NCI-H2081 treated with DMSO at 0.1 percent for 48 hours (cell line): ENCODE data around the gene WWOX.

ENCODE experiments used
- DNase-seq: peaks from one replicate; lab custom pipeline; 2025; lab: John Stamatoyannopoulos, UW

The WWOX gene

DNA sequence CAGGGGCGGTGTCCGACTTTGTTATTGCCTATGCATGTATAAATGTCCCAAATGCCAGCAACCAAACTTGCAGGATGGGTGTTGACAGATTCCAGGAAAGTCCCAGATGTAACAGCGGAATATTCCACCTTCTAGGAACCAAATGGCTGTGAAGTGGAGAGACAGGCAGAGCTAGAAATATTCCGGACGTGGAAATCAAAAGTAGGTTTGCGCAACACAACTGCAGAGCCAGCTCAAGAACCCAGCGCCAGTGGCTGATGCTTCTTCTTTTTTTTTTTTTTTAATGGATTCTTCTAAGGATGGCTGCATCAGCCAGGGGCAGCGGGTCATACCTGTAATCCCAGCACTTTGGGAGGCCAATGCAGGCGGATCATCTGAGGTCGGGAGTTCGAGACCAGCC lies 899.4 kb downstream of the WWOX start:
- no peak for DNase-seq

DNA sequence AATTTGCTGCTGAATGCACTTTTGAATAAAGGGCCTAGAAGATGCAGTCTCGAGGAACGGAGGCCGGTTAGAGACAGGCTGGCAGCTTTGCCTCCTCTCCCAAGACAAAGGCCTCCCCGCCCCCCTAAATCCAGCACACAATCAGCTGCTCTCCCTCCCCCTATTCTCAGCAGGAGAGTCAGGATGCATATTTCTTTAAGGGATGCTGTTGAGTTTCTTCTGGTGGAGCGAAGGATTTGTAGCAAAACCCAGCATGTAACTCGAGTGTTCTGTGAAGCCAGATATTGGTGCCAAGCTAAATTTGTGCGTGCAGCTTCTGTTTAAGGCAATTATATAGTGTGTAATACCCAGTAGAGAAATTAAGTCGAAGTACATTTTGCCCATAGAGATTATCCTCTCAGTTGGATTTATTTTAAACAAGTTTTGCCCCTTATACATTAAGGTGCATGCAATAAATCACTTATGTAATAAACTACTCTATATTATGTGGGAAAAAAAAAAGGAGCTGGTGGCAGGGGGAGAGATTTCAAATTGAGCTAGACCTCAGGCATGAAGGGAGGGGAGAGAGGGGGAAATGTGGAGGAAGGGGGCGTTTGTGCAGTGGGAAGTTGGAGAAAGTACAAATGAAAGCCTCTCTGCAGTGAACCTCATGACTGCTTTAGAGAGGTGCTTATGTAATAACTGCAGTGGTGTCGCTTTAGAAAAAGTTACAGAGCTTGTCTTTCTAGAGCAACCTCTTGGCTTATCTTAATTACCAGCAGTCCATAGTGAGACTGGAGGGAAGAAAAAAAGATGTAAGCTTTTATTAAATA lies 901.9 kb downstream of the WWOX start:
- no peak for DNase-seq

GRCh38 chr16:79003026-79003609 lies 903.7 kb downstream of the WWOX start:
- DNase-seq, result no peak

DNA sequence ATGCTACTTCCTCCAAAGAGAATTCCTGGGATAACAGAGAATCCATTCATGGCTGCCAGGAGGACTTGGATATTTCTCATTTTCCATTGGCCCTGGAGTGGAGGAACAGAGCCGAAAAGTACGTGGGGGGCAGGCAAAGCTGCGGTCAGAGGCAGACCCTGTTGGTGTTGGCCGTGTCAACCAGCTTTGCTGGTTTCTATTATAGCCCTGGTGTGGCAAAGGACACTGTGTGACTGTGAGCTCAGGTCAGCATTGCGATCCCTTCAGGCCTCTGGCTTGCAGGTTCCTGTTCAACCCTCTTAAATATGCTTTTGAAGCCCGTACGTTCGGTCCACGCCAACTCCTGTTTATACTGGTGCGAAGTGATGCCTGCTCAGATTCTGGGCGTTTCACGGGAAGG lies 904.9 kb downstream of the WWOX start:
- DNase-seq, result no peak

GRCh38 chr16:79005096-79005495 lies 905.6 kb downstream of the WWOX start:
- DNase-seq, result no peak

- DNase-seq, result no peak
These were observed 906.8 kb downstream of the WWOX start for GRCh38 chr16:79006206-79006605.

DNA sequence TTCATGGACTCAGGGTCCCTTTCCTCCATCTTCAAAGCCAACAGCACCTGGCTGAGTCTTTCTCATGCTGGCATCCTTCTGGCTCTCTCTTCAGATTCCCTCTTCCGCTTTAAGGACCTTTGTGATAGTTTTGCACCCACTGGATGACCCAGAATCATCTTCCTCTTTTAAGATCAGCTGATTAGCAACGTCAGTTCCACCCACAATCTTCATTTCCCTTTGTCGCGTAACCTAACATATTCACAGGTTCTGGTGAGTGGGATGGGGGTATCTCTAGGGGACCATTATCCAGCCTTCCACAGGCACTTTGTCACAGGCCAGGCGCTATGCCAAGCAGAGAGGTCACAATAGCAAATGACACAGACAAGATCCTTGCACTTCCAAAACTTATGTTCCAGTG lies 907.3 kb downstream of the WWOX start:
- DNase-seq, result no peak

- DNase-seq, result no peak
These were observed 908.2 kb downstream of the WWOX start for GRCh38 chr16:79007614-79008013.

DNA sequence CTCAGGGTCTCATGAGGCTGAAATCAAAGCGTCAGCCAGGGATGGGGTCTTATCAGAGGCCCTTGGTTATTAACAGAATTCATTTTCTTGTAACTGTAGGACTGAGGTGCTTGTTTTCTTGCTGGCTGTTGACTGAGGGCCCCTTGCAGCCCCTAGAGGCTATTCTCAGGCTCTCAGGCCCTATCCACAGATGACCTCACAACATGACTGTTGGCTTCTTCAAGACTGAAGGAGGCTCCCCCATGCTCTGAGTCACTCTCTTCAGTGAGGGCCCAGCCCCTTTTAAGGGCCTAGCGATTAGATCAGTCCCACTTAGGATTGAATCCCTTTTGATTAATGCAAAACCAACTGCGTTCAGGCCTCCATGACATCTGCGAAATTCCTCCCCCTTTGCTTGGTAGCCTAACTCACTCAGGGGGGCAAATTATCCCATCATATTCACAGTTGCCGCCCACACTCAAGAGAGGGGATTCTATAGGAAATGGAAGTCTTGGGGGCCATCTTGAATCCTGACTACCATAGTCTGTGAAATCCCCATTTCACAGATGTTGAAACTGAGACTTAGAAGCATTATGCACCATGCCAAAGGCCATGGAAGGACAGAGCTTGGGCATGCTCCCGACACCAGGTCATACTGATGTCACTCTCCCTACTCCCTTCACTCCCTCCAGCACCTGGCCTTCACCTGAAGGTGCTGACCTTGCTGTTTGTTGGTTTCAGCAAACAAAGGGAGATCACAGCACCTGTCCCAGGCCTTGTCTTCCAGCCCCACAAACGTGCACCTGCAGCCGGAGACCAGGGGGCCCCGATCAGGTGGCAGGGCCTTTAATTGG lies 908.8 kb downstream of the WWOX start:
- DNase-seq, result no peak

DNA sequence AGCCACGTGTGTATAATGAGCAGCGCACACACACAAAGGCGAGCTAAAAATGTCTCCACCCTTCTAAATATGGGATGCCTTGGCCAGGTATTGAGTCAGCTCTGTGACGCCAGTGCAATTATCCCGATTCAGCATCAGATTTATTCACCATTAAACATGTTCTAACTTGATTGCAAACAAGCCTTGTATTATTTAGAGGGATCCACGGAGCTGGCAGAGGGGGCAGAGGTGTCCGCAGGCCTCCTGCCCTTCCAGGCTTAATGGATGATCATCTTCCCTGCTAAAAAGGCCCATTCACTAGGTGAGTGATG lies 909.4 kb downstream of the WWOX start:
- DNase-seq, result peak; percentile 26

DNA sequence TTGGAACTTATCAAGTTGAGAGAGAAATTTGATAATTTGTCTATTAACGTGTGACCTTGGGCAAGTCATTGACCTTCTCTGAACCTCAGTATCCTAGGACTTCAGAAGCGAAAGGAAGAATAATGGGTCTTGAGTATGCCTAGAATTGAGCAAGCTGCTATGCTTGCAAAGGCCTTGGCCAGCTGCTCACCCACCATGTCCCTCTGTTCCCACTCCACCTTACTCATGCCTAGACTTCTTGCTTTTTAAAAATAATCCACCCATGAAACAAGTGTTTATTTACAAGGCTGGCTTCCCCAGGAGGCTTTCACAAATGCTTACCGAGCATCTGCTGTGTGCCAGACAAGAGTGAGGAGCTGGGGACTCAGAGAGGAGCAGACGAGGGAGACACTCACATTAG lies 910.4 kb downstream of the WWOX start:
- no peak for DNase-seq

DNA sequence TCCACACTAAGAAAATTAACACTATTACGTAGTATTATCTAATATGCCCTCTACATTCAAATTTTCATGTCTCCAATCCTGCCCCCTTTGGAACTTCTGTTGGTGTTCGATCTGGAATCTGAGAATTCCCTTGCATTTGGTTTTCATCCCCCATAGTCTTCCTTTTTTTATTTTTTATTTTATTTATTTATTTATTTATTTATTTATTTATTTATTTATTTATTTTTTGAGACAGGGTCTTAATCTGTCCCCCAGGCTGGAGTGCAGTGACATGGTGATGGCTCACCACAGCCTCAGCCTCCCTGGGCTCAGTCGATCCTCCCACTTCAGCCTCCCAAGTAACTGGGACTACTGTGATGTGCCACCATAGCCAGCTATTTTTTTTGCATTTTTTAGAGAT lies 911.8 kb downstream of the WWOX start:
- no peak for DNase-seq

- no peak for DNase-seq
These were observed 913.4 kb downstream of the WWOX start for GRCh38 chr16:79012671-79013434.

DNA sequence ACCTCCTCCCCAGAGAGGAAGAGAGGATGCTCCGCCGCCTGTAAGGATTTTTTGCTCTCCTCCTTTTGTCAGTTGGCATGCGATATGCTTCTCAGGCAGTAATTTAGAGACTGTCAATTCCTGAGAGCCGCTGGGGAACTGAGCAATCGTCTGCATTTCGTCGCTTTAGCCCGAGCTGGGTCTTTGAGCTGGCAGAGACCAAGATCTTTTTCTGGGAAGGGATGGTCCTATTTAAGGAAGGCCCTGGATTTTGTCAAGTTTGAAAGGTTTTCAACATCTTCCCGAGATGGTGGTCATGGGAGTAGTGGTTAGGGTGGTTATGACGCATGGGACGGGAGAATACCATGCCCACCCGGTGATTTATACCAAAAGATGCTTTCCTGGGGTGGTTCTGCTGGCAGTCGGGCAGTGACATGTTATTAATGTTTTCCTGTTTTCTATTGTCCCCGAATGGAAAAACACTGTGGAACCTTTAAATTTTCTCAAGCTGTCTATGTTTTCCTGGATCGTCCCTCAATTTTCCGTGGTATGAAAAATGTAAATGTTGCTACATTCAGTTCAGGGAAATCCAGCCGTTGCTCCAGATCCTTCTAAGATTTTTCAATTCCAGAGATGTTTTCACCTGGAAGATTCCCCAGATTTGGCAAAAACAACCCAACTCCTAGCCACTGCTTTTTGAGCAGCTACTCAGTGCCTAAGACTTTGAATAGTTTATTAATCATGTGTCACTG lies 914.6 kb downstream of the WWOX start:
- no peak for DNase-seq

DNA sequence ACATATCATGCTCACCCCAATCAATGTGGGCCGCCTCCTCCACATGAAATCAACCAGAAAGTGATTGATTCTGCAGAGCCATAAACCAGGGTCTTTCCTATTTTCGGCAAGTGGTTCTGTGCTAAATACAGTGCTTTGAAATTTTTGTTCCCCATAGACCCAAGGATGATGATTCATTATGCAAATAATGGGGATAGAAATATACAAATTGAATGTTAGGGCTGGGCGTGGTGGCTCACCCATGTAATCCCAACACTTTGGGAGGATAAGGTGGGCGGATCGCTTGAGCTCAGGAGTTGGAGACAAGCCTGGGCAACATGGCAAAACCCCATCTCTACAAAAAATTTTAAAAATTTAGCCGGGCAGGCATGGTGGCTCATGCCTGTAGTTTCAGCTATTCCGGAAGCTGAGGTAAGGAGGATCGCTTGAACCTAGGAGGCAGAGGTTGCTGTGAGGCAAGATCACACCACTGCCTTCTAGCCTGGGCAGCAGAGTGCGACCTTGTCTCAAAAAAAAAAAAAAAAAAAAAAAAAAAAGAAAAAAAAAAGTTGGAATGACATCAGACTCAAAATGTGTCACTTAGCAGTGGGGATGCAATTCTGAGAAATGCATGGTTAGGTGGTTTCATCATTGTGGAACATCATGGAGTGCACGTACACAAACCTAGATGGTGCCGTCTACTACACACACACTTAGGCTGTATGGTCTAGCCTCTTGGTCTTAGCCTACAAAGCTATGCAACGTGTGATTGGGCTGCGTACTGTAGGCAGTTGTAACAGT lies 919.4 kb downstream of the WWOX start:
- no peak for DNase-seq

DNA sequence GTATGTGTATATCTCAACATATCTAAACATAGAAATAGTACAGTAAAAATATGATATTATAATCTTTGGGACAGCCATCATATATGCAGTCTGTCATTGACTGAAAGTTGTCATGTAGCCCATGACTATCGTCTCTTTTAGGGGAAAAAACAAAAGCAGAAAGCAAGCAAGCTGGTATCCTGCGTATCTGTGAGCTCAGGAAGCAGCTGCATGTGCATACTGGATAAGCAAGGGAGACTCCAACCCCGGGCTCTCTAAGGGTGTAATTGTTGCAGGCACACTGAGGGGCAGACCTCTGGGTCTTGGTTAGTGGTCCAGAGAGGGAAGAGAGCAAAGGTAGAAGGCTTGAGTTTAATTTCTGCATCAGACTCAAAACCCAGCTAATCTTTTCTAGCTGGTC lies 920.0 kb downstream of the WWOX start:
- no peak for DNase-seq

GRCh38 chr16:79021991-79022630 lies 922.7 kb downstream of the WWOX start:
- DNase-seq, result no peak

DNA sequence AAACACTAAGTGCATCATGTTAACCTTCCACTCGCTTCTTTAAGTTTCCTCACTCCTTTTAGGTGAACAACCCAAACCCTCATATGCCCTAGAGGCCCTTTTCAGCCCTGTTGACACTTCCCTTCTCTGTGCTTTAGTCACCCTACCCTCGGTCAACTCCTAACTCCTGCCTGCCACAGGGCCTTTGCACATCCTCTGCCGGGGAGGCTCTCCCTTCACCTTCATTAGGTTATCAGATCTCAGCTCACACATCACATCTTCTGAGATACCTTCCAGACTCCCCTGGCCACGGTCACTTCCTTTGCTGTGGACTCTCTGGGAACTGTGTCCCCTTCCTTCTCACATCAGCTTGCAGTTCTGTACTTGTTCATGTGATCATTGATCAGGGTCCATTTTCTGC lies 926.7 kb downstream of the WWOX start:
- no peak for DNase-seq

- DNase-seq, result no peak
These were observed 937.1 kb downstream of the WWOX start for GRCh38 chr16:79036541-79036940.
